Effector memory CD4-positive, alpha-beta T cell (primary cell): ENCODE measurements around the gene KLHL36.
"Not testable (repeated sequence)": the region's sequence is repeated elsewhere in the genome, so short reads cannot be mapped to it uniquely, and the experiment has no call there.

Source experiments
- DNase-seq, 3 donors: peaks; one replicate each; pipeline ENCODE4 v3.0.0-alpha.2; 2020
- H3K27ac ChIP-seq: 2 replicates; pipeline ENCODE4 v1.7.0; 2013; ENCODE audit warnings: mild to moderate bottlenecking, low read length, moderate library complexity; ENCODE audit not compliant: insufficient read depth, poor library complexity, severe bottlenecking
- H3K27me3 ChIP-seq: replicated peaks from 2 replicates; pipeline ENCODE4 v1.7.0; 2013; ENCODE audit warnings: mild to moderate bottlenecking, low read length; ENCODE audit not compliant: insufficient read depth, control insufficient read depth, poor library complexity, severe bottlenecking
- H3K36me3 ChIP-seq: 2 replicates; pipeline ENCODE4 v1.7.0; 2013; ENCODE audit warnings: mild to moderate bottlenecking, low read length, moderate library complexity; ENCODE audit not compliant: control insufficient read depth, insufficient read depth
- H3K4me1 ChIP-seq: 2 replicates; pipeline ENCODE4 v1.7.0; 2013; ENCODE audit warnings: low read length, mild to moderate bottlenecking; ENCODE audit not compliant: control insufficient read depth, insufficient read depth, poor library complexity, severe bottlenecking
- H3K4me3 ChIP-seq: 2 replicates; pipeline ENCODE4 v1.7.0; 2013; ENCODE audit warnings: low read length, low read depth, mild to moderate bottlenecking; ENCODE audit not compliant: insufficient read depth, poor library complexity, severe bottlenecking
- H3K9me3 ChIP-seq: 2 replicates; pipeline ENCODE4 v1.7.0; 2013; ENCODE audit warnings: mild to moderate bottlenecking, low read length, moderate library complexity; ENCODE audit not compliant: control insufficient read depth

Gene KLHL36

GRCh38 chr16:84680165-84680842 is 32.0 kb downstream of the KLHL36 start:
- Histone ChIP-seq H3K27me3 (no peaks in the 10 kb centered on the region), H3K9me3 (no peaks in the 10 kb centered on the region), H3K4me1 (no peaks in the 10 kb centered on the region), H3K27ac (no peak overlapping the region), H3K36me3 (no peaks in the 10 kb centered on the region), H3K4me3 (no peak overlapping the region)
- no peak for DNase-seq

GRCh38 chr16:84680843-84681629 is 32.7 kb downstream of the KLHL36 start:
- no peak overlapping the region for H3K4me3 ChIP-seq
- no peaks in the 10 kb centered on the region for H3K27me3 ChIP-seq
- H3K36me3 ChIP-seq: no peaks in the 10 kb centered on the region
- DNase-seq: no peak
- H3K27ac ChIP-seq: no peak overlapping the region
- no peaks in the 10 kb centered on the region for H3K9me3 ChIP-seq
- no peaks in the 10 kb centered on the region for H3K4me1 ChIP-seq

- no peak overlapping the region for H3K27ac ChIP-seq
Measured at GRCh38 chr16:84683691-84684591, 35.6 kb downstream of the KLHL36 start.

GRCh38 chr16:84684592-84684965 is 36.3 kb downstream of the KLHL36 start:
- no peak for DNase-seq
- Histone ChIP-seq H3K36me3 (no peaks in the 10 kb centered on the region), H3K4me3 (no peak overlapping the region), H3K27ac (no peak overlapping the region), H3K27me3 (no peaks in the 10 kb centered on the region), H3K9me3 (no peaks in the 10 kb centered on the region), H3K4me1 (no peaks in the 10 kb centered on the region)

More at GRCh38 chr16:84683691-84684591, 35.6 kb downstream of the KLHL36 start:
- no peak overlapping the region for H3K4me3 ChIP-seq
- no peak for DNase-seq
- H3K4me1 ChIP-seq: no peaks in the 10 kb centered on the region
- H3K27me3 ChIP-seq: no peaks in the 10 kb centered on the region
- H3K36me3 ChIP-seq: no peaks in the 10 kb centered on the region
- no peaks in the 10 kb centered on the region for H3K9me3 ChIP-seq

- Histone ChIP-seq H3K27ac (no peak overlapping the region), H3K4me3 (no peak overlapping the region), H3K4me1 (no peaks in the 10 kb centered on the region), H3K36me3 (no peaks in the 10 kb centered on the region), H3K9me3 (no peaks in the 10 kb centered on the region), H3K27me3 (no peaks in the 10 kb centered on the region)
- no peak for DNase-seq
Measured at GRCh38 chr16:84685210-84685609, 36.9 kb downstream of the KLHL36 start.

- Histone ChIP-seq H3K9me3 (no peaks in the 10 kb centered on the region), H3K4me3 (no peak overlapping the region), H3K27me3 (no peaks in the 10 kb centered on the region), H3K4me1 (no peaks in the 10 kb centered on the region), H3K36me3 (no peaks in the 10 kb centered on the region), H3K27ac (no peak overlapping the region)
- no peak for DNase-seq
Measured at GRCh38 chr16:84686707-84687298, 38.5 kb downstream of the KLHL36 start.

- DNase-seq: no peak
- H3K4me3 ChIP-seq: no peak overlapping the region
- H3K27me3 ChIP-seq: no peaks in the 10 kb centered on the region
- H3K36me3 ChIP-seq: no peaks in the 10 kb centered on the region
- no peak overlapping the region for H3K27ac ChIP-seq
- H3K4me1 ChIP-seq: no peaks in the 10 kb centered on the region
- H3K9me3 ChIP-seq: no peaks in the 10 kb centered on the region
Measured at GRCh38 chr16:84687715-84688114, 39.4 kb downstream of the KLHL36 start.

- H3K36me3 ChIP-seq, H3K27me3 ChIP-seq, H3K4me3 ChIP-seq, H3K9me3 ChIP-seq, H3K27ac ChIP-seq, DNase-seq, H3K4me1 ChIP-seq: not testable (repeated sequence)
Measured at GRCh38 chr16:84688163-84688562, 39.9 kb downstream of the KLHL36 start.

GRCh38 chr16:84689111-84689510 is 40.8 kb downstream of the KLHL36 start:
- H3K9me3 ChIP-seq: no peaks in the 10 kb centered on the region
- no peak for DNase-seq
- H3K27me3 ChIP-seq: no peaks in the 10 kb centered on the region
- no peaks in the 10 kb centered on the region for H3K36me3 ChIP-seq
- no peak overlapping the region for H3K27ac ChIP-seq
- H3K4me1 ChIP-seq: no peaks in the 10 kb centered on the region
- H3K4me3 ChIP-seq: no peak overlapping the region
